Smooth muscle cell (in vitro differentiated cells): ENCODE measurements around the gene SLC37A1. TPM values are rescaled to one million over a fixed set of nuclear protein-coding genes. Genes with fewer than 3 reads are reported as not detected.

Experiments
- DNase-seq: peaks from one replicate; lab custom pipeline; 2025; ENCODE audit not compliant: unreplicated experiment; lab: John Stamatoyannopoulos, UW
- H2AFZ ChIP-seq: fragments of 200-600 bp; sonication (generic); 2 replicates; pipeline ENCODE4 v1.6.0; 2016; ENCODE audit warnings: antibody characterized with exemption, low read depth, mild to moderate bottlenecking
- H3F3A ChIP-seq: fragments of 200-600 bp; sonication (generic); 2 replicates; pipeline ENCODE4 v1.6.0; 2017; ENCODE audit warnings: antibody characterized with exemption, low read depth
- H3K27ac ChIP-seq: fragments of 200-600 bp; sonication (generic); 2 replicates; pipeline ENCODE4 v1.5.1; 2016; ENCODE audit warnings: low read depth, mild to moderate bottlenecking
- H3K27me3 ChIP-seq: fragments of 200-600 bp; sonication (generic); 2 replicates; pipeline ENCODE4 v1.6.1; 2016; ENCODE audit warnings: low read depth, mild to moderate bottlenecking
- H3K36me3 ChIP-seq: fragments of 200-600 bp; sonication (generic); 2 replicates; pipeline ENCODE4 v1.5.1; 2016; ENCODE audit warnings: low read depth
- H3K4me1 ChIP-seq: fragments of 200-600 bp; sonication (generic); 2 replicates; pipeline ENCODE4 v1.5.1; 2016; ENCODE audit warnings: low read depth
- H3K4me2 ChIP-seq: fragments of 200-600 bp; sonication (generic); 2 replicates; pipeline ENCODE4 v1.6.0; 2016; ENCODE audit warnings: mild to moderate bottlenecking
- H3K4me3 ChIP-seq: fragments of 200-600 bp; sonication (generic); 2 replicates; pipeline ENCODE4 v1.5.1; 2016; ENCODE audit warnings: mild to moderate bottlenecking
- H3K79me2 ChIP-seq: fragments of 200-600 bp; sonication (generic); 2 replicates; pipeline ENCODE4 v1.6.0; 2016; ENCODE audit warnings: low read depth, mild to moderate bottlenecking
- H3K9ac ChIP-seq: fragments of 200-600 bp; sonication (generic); 2 replicates; pipeline ENCODE4 v1.6.0; 2016; ENCODE audit warnings: low read depth
- H3K9me3 ChIP-seq: fragments of 200-600 bp; sonication (generic); replicated peaks from 2 replicates; pipeline ENCODE4 v1.5.1; 2016; ENCODE audit warnings: low read depth
- H4K20me1 ChIP-seq: fragments of 200-600 bp; sonication (generic); 2 replicates; pipeline ENCODE4 v1.6.0; 2016; ENCODE audit warnings: low read depth
- WGBS: methylation state at CpG from one replicate; pipeline ENCODE4 v1.1.7; 2016; ENCODE audit warnings: low lambda C conversion rate; 5-methylcytosine and 5-hydroxymethylcytosine counted together
- polyA plus RNA-seq: library from polyadenylated mRNA; unstranded; fragments of >200 nt; fragmentation: Nextera tagmentation; extraction: Ambion mirVana; gene quantifications from 2 replicates; pipeline ENCODE4 v1.2.1, GENCODE V29; 2016
- total RNA-seq: library from RNA; depleted of rRNA; stranded (reverse); fragments of >200 nt; gene quantifications from 2 replicates; pipeline ENCODE4 v1.2.3, GENCODE V29; 2014
- TF ChIP-seq, protein P1 (sequence below): fragments of 200-600 bp; sonication (generic); IDR thresholded peaks from 2 replicates; pipeline ENCODE4 v1.5.1; 2017; ENCODE audit warnings: borderline replicate concordance, mild to moderate bottlenecking, antibody characterized with exemption; ENCODE audit not compliant: insufficient read depth, poor library complexity, severe bottlenecking

SLC37A1 gene
- total and polyA plus RNA-seq, 2 experiments from 2014 or later = 15.0 to 18.0 TPM

DNA sequence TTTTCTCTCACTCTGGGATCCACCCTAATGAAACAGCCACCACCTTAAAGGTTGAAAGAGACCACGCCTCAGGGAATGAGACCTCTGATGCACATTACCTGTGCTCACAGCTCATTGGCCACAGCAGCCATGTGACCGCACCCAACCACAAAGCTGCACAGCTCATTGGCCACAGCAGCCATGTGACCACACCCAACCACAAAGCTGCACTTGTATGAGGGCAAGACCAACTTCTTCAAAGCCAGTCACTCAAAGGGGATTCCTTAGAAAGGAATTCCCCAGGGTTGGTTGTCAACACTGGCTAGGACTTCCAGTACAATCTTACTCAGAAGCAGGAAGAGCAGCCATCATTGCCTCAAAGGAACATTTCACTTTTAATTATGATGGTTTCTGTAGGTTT is 96.2 kb downstream of the SLC37A1 start:
- Histone ChIP-seq H3K27ac (no peak overlapping the region), H3K9me3 (no peaks in the 10 kb centered on the region), H3K4me3 (no peak overlapping the region), H3K79me2 (no peaks in the 10 kb centered on the region), H3K4me2 (no peak overlapping the region), H3K27me3 (no peaks in the 10 kb centered on the region), H2AFZ (no peak overlapping the region), H3K4me1 (no peaks in the 10 kb centered on the region), H3K9ac (no peak overlapping the region), H3K36me3 (no peaks in the 10 kb centered on the region), H4K20me1 (no peaks in the 10 kb centered on the region), H3F3A (peaks cover 4% of the 10 kb centered on the region)
- DNase-seq = no peak
- 100% methylated on average over 2 of the region's 2 CpGs for WGBS
- TF ChIP-seq, protein P1, sequence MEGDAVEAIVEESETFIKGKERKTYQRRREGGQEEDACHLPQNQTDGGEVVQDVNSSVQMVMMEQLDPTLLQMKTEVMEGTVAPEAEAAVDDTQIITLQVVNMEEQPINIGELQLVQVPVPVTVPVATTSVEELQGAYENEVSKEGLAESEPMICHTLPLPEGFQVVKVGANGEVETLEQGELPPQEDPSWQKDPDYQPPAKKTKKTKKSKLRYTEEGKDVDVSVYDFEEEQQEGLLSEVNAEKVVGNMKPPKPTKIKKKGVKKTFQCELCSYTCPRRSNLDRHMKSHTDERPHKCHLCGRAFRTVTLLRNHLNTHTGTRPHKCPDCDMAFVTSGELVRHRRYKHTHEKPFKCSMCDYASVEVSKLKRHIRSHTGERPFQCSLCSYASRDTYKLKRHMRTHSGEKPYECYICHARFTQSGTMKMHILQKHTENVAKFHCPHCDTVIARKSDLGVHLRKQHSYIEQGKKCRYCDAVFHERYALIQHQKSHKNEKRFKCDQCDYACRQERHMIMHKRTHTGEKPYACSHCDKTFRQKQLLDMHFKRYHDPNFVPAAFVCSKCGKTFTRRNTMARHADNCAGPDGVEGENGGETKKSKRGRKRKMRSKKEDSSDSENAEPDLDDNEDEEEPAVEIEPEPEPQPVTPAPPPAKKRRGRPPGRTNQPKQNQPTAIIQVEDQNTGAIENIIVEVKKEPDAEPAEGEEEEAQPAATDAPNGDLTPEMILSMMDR = no peak

DNA sequence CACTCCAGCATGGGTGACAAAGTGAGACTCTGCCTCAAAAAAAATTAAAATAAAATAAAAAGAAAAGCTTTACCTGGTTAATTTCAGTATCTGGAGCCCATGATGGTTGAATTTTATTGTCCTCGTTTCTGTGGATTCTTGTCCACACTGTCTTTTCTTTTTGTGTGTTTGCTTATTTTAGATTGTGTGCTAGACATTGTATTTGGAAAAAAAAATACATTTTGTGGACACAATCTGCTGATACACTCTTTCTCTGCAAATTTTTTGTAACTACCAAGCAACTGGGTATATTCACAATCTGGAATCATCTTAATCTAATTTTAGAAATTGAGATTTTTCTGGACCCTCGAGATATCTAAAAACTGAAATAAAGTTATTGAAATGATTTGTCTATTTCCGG is 98.2 kb downstream of the SLC37A1 start:
- WGBS = 93% methylated on average over 3 of the region's 3 CpGs

DNA sequence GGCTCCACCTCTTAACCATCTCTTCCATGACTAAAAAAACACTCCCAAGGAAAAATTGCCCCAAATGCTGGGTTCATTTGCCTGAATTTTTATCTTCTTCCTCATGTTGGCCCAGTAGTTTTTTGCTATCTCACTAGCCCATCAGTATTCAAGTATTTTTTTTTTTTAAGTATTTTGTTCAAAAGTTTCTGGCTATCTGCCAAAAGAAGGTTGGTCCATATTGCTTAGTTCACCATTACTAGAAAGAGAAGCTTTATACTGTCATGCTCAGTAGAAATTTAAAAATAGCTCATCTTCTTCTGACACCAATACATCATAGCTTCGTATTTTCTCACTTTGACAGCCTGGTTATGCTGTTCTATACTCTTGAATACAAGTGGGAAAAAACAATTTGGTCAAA is 98.7 kb downstream of the SLC37A1 start:
- H3K4me1 ChIP-seq = no peaks in the 10 kb centered on the region
- no peak for DNase-seq
- H3K27me3 ChIP-seq = peaks cover 3% of the 10 kb centered on the region
- H2AFZ ChIP-seq = no peak overlapping the region
- H3K27ac ChIP-seq = no peak overlapping the region
- no peaks in the 10 kb centered on the region for H4K20me1 ChIP-seq
- H3K9ac ChIP-seq = no peak overlapping the region
- TF ChIP-seq, protein P1 = no peak
- no peak overlapping the region for H3K4me3 ChIP-seq
- no peaks in the 10 kb centered on the region for H3K36me3 ChIP-seq
- no peak overlapping the region for H3K4me2 ChIP-seq
- H3K9me3 ChIP-seq = no peaks in the 10 kb centered on the region
- H3K79me2 ChIP-seq = no peaks in the 10 kb centered on the region
- peaks cover 4% of the 10 kb centered on the region for H3F3A ChIP-seq
- WGBS = 90% methylated on average over 1 of the region's 1 CpG

More for the DNA sequence above, 98.2 kb downstream of the SLC37A1 start:
- Histone ChIP-seq H3K27me3 (peaks cover 2% of the 10 kb centered on the region), H3K4me1 (no peaks in the 10 kb centered on the region), H2AFZ (no peak overlapping the region), H3K36me3 (no peaks in the 10 kb centered on the region), H4K20me1 (no peaks in the 10 kb centered on the region), H3K9me3 (no peaks in the 10 kb centered on the region), H3K27ac (no peak overlapping the region), H3K4me3 (no peak overlapping the region), H3F3A (peaks cover 4% of the 10 kb centered on the region), H3K9ac (no peak overlapping the region), H3K79me2 (no peaks in the 10 kb centered on the region), H3K4me2 (no peak overlapping the region)
- DNase-seq = no peak
- TF ChIP-seq, protein P1 = no peak

DNA sequence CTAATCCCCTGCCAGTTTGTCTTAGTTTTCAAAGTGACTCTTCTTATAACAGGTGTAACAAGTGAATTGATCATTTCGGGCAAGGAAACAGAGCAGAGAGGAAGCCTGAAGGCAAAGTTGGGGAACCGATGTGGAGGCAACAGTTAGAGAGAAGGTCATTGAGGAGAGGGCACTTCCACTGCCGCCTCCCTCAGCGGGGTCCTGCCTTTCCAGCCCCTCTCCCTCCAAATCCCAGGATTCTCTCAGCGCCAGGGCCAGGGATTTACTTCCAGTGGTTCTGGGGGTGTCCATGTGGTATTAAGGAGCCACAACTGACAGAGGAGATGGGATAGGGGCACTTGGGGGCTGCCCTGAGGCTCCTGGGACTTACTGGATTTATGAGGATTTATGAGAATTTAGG is 100.1 kb downstream of the SLC37A1 start:
- peaks cover 5% of the 10 kb centered on the region for H3K27me3 ChIP-seq
- no peaks in the 10 kb centered on the region for H3K79me2 ChIP-seq
- 96% methylated on average over 5 of the region's 5 CpGs for WGBS
- H3F3A ChIP-seq = peaks cover 4% of the 10 kb centered on the region
- no peak overlapping the region for H2AFZ ChIP-seq
- H3K4me2 ChIP-seq = no peak overlapping the region
- no peaks in the 10 kb centered on the region for H3K36me3 ChIP-seq
- no peak overlapping the region for H3K27ac ChIP-seq
- no peaks in the 10 kb centered on the region for H3K9me3 ChIP-seq
- TF ChIP-seq, protein P1 = no peak
- H3K4me3 ChIP-seq = no peak overlapping the region
- H3K4me1 ChIP-seq = no peaks in the 10 kb centered on the region
- H4K20me1 ChIP-seq = no peaks in the 10 kb centered on the region
- DNase-seq = no peak
- no peak overlapping the region for H3K9ac ChIP-seq
